ENCODE data around the gene CHRNA5. TPM values are rescaled to one million over a fixed set of nuclear protein-coding genes. Genes with fewer than 3 reads are reported as not detected.
"Not testable (repeated sequence)": the region's sequence is repeated elsewhere in the genome, so short reads cannot be mapped to it uniquely, and the experiment has no call there.

Gene CHRNA5
- polyA plus RNA-seq (4.6 and 6.8 TPM in 2 replicates), polyA minus RNA-seq (4.9 and 8.5 TPM in 2 replicates)

DNA sequence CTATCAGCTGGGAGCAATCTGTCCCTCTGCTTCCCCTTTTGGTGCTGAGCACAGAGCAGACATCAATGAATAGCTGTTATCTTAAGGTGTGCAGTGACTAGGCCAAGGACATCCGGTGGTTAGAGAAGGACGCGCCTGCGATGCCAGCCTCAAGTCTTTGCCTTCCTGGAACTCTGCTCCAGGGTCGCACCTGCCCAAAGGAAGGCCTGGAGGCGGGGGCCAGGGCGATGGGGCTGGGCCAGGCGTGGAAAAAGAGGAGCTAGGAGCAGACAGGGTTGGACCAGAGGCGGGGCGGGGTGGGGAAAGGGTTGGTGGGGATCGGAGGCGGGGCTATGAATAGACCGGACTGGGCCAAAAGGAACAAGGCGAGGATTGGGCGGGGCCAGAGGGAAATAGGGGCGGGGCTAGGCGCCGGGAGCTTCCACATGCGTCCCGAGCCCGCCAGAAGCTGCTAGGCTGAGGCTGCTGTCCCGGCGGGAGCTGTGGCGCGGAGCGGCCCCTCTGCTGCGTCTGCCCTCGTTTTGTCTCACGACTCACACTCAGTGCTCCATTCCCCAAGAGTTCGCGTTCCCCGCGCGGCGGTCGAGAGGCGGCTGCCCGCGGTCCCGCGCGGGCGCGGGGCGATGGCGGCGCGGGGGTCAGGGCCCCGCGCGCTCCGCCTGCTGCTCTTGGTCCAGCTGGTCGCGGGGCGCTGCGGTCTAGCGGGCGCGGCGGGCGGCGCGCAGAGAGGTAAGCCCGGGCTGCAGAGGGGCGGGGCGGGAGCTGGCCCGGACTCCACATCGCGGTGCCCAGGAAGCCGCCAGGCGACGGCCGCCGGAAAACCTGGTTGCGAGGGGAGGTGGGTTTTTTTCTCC, at the start of gene CHRNA5:
TSS of gene CHRNA5 (plus strand) at position 424 of the 854 bp plus-strand sequence. CDS start at position 624, 200 bp downstream.
- H3K9ac ChIP-seq (ENCODE audit: low read length) = peak within 1 kb of the TSS; percentile 57
- H3K4me2 ChIP-seq (ENCODE audit: low read length) = peak within 1 kb of the TSS; percentile 72
- no peaks in the 10 kb centered on the region for H3K9me3 ChIP-seq (ENCODE audit: low read length)
- TF ChIP-seq, protein P1, sequence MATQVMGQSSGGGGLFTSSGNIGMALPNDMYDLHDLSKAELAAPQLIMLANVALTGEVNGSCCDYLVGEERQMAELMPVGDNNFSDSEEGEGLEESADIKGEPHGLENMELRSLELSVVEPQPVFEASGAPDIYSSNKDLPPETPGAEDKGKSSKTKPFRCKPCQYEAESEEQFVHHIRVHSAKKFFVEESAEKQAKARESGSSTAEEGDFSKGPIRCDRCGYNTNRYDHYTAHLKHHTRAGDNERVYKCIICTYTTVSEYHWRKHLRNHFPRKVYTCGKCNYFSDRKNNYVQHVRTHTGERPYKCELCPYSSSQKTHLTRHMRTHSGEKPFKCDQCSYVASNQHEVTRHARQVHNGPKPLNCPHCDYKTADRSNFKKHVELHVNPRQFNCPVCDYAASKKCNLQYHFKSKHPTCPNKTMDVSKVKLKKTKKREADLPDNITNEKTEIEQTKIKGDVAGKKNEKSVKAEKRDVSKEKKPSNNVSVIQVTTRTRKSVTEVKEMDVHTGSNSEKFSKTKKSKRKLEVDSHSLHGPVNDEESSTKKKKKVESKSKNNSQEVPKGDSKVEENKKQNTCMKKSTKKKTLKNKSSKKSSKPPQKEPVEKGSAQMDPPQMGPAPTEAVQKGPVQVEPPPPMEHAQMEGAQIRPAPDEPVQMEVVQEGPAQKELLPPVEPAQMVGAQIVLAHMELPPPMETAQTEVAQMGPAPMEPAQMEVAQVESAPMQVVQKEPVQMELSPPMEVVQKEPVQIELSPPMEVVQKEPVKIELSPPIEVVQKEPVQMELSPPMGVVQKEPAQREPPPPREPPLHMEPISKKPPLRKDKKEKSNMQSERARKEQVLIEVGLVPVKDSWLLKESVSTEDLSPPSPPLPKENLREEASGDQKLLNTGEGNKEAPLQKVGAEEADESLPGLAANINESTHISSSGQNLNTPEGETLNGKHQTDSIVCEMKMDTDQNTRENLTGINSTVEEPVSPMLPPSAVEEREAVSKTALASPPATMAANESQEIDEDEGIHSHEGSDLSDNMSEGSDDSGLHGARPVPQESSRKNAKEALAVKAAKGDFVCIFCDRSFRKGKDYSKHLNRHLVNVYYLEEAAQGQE (IDR thresholded peaks at IDR 0.05; ENCODE audit: borderline replicate concordance) = no peak
- TF ChIP-seq EZH2 (IDR thresholded peaks at IDR 0.05; ENCODE audit: borderline replicate concordance, insufficient read depth, low read length, poor library complexity, severe bottlenecking) = no peak
- peak; percentile 66 for TF ChIP-seq MXI1 (conservative IDR thresholded peaks at IDR 0.05; ENCODE audit: poor library complexity, severe bottlenecking)
- TF ChIP-seq TAF1 (IDR thresholded peaks at IDR 0.05; ENCODE audit: low read depth) = no peak
- TF ChIP-seq RAD21 (conservative IDR thresholded peaks at IDR 0.05) = no peak
- no peak for TF ChIP-seq EP300 (conservative IDR thresholded peaks at IDR 0.05; ENCODE audit: poor library complexity, severe bottlenecking)
- no peaks in the 10 kb centered on the region for H4K20me1 ChIP-seq (ENCODE audit: insufficient read depth)
- no peaks in the 10 kb centered on the region for H3K27me3 ChIP-seq (ENCODE audit: insufficient read depth, low read depth, low read length)
- no peaks in the 10 kb centered on the region for H3K9me2 ChIP-seq (ENCODE audit: insufficient read depth, low read length)
- H3K27ac ChIP-seq (ENCODE audit: low read length) = no peak within 1 kb of the TSS
- H3K4me3 ChIP-seq (ENCODE audit: low read length) = peak within 1 kb of the TSS; percentile 72
- no peaks in the 10 kb centered on the region for H3K36me3 ChIP-seq (ENCODE audit: insufficient read depth, low read length)
- H2AFZ ChIP-seq (ENCODE audit: low read depth, low read length) = peak within 1 kb of the TSS; percentile 48
- H3K79me2 ChIP-seq (replicated peaks; ENCODE audit: insufficient read depth, low read length) = peaks cover 16% of the 10 kb centered on the region
- H3F3A ChIP-seq (ENCODE audit: insufficient read depth, low read length, poor library complexity, severe bottlenecking) = no peaks in the 10 kb centered on the region

DNA sequence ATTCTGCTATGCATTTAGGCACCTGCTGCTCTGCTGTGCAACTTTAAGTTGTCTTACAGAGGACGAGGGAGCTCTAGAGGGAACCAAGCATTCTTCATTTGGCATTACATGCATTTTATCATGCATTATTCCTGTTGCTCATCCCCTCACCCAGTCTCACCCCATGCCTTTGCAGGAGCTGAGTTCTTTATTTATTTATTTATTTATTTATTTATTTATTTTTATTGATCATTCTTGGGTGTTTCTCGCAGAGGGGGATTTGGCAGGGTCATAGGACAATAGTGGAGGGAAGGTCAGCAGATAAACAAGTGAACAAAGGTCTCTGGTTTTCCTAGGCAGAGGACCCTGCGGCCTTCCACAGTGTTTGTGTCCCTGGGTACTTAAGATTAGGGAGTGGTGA, 45.3 kb upstream of the CHRNA5 start:
- H3K9me3 ChIP-seq (ENCODE audit: low read length); H4K20me1 ChIP-seq (ENCODE audit: insufficient read depth); H3K79me2 ChIP-seq (replicated peaks; ENCODE audit: insufficient read depth, low read length); H3K27me3 ChIP-seq (ENCODE audit: insufficient read depth, low read depth, low read length); H3K4me3 ChIP-seq (ENCODE audit: low read length); H3K36me3 ChIP-seq (ENCODE audit: insufficient read depth, low read length); H3K4me2 ChIP-seq (ENCODE audit: low read length); H3K9ac ChIP-seq (ENCODE audit: low read length); H2AFZ ChIP-seq (ENCODE audit: low read depth, low read length); H3F3A ChIP-seq (ENCODE audit: insufficient read depth, low read length, poor library complexity, severe bottlenecking); H3K9me2 ChIP-seq (ENCODE audit: insufficient read depth, low read length); H3K27ac ChIP-seq (ENCODE audit: low read length): not testable (repeated sequence)

DNA sequence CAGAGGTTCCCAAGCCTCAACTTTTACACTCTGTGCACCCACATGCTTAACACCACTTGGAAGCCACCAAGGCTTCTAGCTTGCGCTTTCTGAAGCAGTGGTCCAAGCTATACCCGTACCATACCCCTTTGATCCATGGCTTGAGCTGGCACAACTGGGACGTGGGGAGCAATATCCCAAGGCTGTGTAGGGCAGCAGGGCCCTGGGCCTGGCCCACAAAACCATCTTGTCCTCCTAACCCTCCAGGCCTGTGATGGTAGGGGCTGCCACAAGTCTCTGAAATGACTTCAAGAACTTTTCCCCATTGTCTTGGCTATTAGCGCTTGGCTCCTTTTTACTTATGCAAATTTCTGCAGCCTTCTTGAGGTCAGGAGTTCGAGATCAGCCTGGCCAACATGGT, 41.1 kb upstream of the CHRNA5 start:
- Histone ChIP-seq H3K9me3 (ENCODE audit: low read length) (no peaks in the 10 kb centered on the region), H3F3A (ENCODE audit: insufficient read depth, low read length, poor library complexity, severe bottlenecking) (no peaks in the 10 kb centered on the region)

More for the DNA sequence above, 41.1 kb upstream of the CHRNA5 start:
- no peaks in the 10 kb centered on the region for H3K27me3 ChIP-seq (ENCODE audit: insufficient read depth, low read depth, low read length)
- H3K79me2 ChIP-seq (replicated peaks; ENCODE audit: insufficient read depth, low read length) = no peaks in the 10 kb centered on the region
- no peak overlapping the region for H2AFZ ChIP-seq (ENCODE audit: low read depth, low read length)
- no peaks in the 10 kb centered on the region for H3K9me2 ChIP-seq (ENCODE audit: insufficient read depth, low read length)
- TF ChIP-seq, protein P1 (IDR thresholded peaks at IDR 0.05; ENCODE audit: borderline replicate concordance) = no peak
- TF ChIP-seq MXI1 (conservative IDR thresholded peaks at IDR 0.05; ENCODE audit: poor library complexity, severe bottlenecking) = no peak
- TF ChIP-seq TAF1 (IDR thresholded peaks at IDR 0.05; ENCODE audit: low read depth) = no peak
- no peak for TF ChIP-seq SMC3 (conservative IDR thresholded peaks at IDR 0.05; ENCODE audit: poor library complexity)
- TF ChIP-seq POLR2AphosphoS5 (IDR thresholded peaks at IDR 0.05) = no peak
- TF ChIP-seq RAD21 (conservative IDR thresholded peaks at IDR 0.05) = no peak
- TF ChIP-seq EZH2 (IDR thresholded peaks at IDR 0.05; ENCODE audit: borderline replicate concordance, insufficient read depth, low read length, poor library complexity, severe bottlenecking) = no peak
- no peak for TF ChIP-seq EP300 (conservative IDR thresholded peaks at IDR 0.05; ENCODE audit: poor library complexity, severe bottlenecking)
- TF ChIP-seq, protein P2, sequence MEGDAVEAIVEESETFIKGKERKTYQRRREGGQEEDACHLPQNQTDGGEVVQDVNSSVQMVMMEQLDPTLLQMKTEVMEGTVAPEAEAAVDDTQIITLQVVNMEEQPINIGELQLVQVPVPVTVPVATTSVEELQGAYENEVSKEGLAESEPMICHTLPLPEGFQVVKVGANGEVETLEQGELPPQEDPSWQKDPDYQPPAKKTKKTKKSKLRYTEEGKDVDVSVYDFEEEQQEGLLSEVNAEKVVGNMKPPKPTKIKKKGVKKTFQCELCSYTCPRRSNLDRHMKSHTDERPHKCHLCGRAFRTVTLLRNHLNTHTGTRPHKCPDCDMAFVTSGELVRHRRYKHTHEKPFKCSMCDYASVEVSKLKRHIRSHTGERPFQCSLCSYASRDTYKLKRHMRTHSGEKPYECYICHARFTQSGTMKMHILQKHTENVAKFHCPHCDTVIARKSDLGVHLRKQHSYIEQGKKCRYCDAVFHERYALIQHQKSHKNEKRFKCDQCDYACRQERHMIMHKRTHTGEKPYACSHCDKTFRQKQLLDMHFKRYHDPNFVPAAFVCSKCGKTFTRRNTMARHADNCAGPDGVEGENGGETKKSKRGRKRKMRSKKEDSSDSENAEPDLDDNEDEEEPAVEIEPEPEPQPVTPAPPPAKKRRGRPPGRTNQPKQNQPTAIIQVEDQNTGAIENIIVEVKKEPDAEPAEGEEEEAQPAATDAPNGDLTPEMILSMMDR (IDR thresholded peaks at IDR 0.05; ENCODE audit: poor library complexity, severe bottlenecking) = no peak
- H3K9ac ChIP-seq (ENCODE audit: low read length) = no peak overlapping the region
- H3K36me3 ChIP-seq (ENCODE audit: insufficient read depth, low read length) = no peaks in the 10 kb centered on the region
- H3K4me3 ChIP-seq (ENCODE audit: low read length) = no peak overlapping the region
- H3K4me2 ChIP-seq (ENCODE audit: low read length) = no peak overlapping the region
- H3K27ac ChIP-seq (ENCODE audit: low read length) = no peak overlapping the region
- H4K20me1 ChIP-seq (ENCODE audit: insufficient read depth) = no peaks in the 10 kb centered on the region
